CD4-positive, alpha-beta T cell (primary cell): ENCODE data around the gene TMPRSS7. TPM values are rescaled to one million over a fixed set of nuclear protein-coding genes. Genes with fewer than 3 reads are reported as not detected.

Experiments
- ATAC-seq: fragments of 200-7000 bp; cut with Tn5 transposase; one replicate; pipeline ENCODE4 v1.10.0; 2022; ENCODE audit warnings: mild to moderate bottlenecking; ENCODE audit not compliant: poor library complexity
- CTCF ChIA-PET: fragments of 350-600 bp; sonication (Branson Sonifier 250); formaldehyde crosslinking; loops from one replicate; lab custom pipeline; 2021; ENCODE audit warnings: antibody characterized with exemption, inconsistent platforms; lab: Charles Lee
- POLR2A ChIA-PET: fragments of 350-600 bp; sonication (Branson Sonifier 250); formaldehyde crosslinking; loops from one replicate; lab custom pipeline; 2021; ENCODE audit warnings: antibody characterized with exemption, inconsistent platforms; lab: Charles Lee
- DNase-seq, 14 experiments: peaks; one replicate each; pipeline ENCODE4 v3.0.0-alpha.2; 2013 to 2020; ENCODE audit warnings: mixed read lengths in 2 of 14
- H3K27ac ChIP-seq, 2 donors: one replicate each; pipeline versions ENCODE4 v1.5.1 to v1.7.0; 2013; ENCODE audit warnings: low read length in 2 of 2, low read depth in 1 of 2, mild to moderate bottlenecking in 1 of 2
- H3K27me3 ChIP-seq, 2 experiments: 1 replicate in 1 of 2; 2 replicates in 1 of 2; pipeline versions ENCODE4 v1.6.1 to v1.7.0; 2013; ENCODE audit warnings: low read length in 2 of 2, control low read depth in 1 of 2, mild to moderate bottlenecking in 1 of 2, moderate library complexity in 1 of 2; ENCODE audit not compliant: insufficient read depth in 2 of 2, control insufficient read depth in 1 of 2
- H3K36me3 ChIP-seq: one replicate; pipeline ENCODE4 v1.6.1; 2013; ENCODE audit warnings: low read length, control low read depth; ENCODE audit not compliant: insufficient read depth
- H3K4me1 ChIP-seq: one replicate; pipeline ENCODE4 v1.6.1; 2013; ENCODE audit warnings: low read length, control low read depth; ENCODE audit not compliant: insufficient read depth
- H3K4me3 ChIP-seq: one replicate; pipeline ENCODE4 v1.5.1; 2013; ENCODE audit warnings: mild to moderate bottlenecking, low read length, moderate library complexity
- H3K9me3 ChIP-seq, 2 experiments: 1 replicate in 1 of 2; 2 replicates in 1 of 2; pipeline versions ENCODE4 v1.6.1 to v1.7.0; 2013; ENCODE audit warnings: low read length in 2 of 2, mild to moderate bottlenecking in 2 of 2, control low read depth in 1 of 2, moderate library complexity in 1 of 2; ENCODE audit not compliant: control insufficient read depth in 1 of 2, insufficient read depth in 1 of 2
- H3K27ac Mint-ChIP-seq: one replicate; pipeline ENCODE4 v1.8.0; 2020; ENCODE audit warnings: mixed read lengths
- H3K27me3 Mint-ChIP-seq: one replicate; pipeline ENCODE4 v1.8.0; 2021; ENCODE audit warnings: mixed read lengths
- H3K36me3 Mint-ChIP-seq: one replicate; pipeline ENCODE4 v1.8.0; 2021; ENCODE audit warnings: low read depth, mixed read lengths
- H3K4me1 Mint-ChIP-seq: one replicate; pipeline ENCODE4 v1.8.0; 2021; ENCODE audit warnings: low read depth, mixed read lengths
- H3K4me3 Mint-ChIP-seq: one replicate; pipeline ENCODE4 v1.8.0; 2020; ENCODE audit warnings: mild to moderate bottlenecking, mixed read lengths
- H3K9me3 Mint-ChIP-seq: one replicate; pipeline ENCODE4 v1.8.0; 2020; ENCODE audit warnings: mixed read lengths
- CTCF ChIP-seq: fragments of 200-600 bp; IDR thresholded peaks from one replicate; pipeline ENCODE4 v1.8.0; 2022; ENCODE audit warnings: antibody characterized with exemption, mild to moderate bottlenecking
- intact Hi-C, 2 experiments: fragments of 100-400 bp; cut with DNase I in 1 of 2; cut with micrococcal nuclease in 1 of 2; formaldehyde crosslinking; loops; one replicate each; pipeline versions ENCODE4 v1.15.1 to v1.9.0; 2023 to 2025; cut with DNase I, micrococcal nuclease
- total RNA-seq, 174 experiments: library from RNA in 2 of 174; stranded (reverse) in 2 of 174; gene quantifications; one replicate each; pipeline ENCODE4 v1.2.3 and lab custom pipeline; 2021 to 2026

The TMPRSS7 gene
- total RNA-seq, 2 experiments from 2014 or later = 0.14 TPM; not detected in 1

GRCh38 chr3:112046599-112046998 is 12.1 kb downstream of the TMPRSS7 start:
- no peak overlapping the region for H3K4me3 Mint-ChIP-seq
- no peaks in the 10 kb centered on the region for H3K36me3 Mint-ChIP-seq
- Histone ChIP-seq H3K27me3 (no peaks in the 10 kb centered on the region), H3K4me1 (no peaks in the 10 kb centered on the region), H3K27ac (no peak overlapping the region), H3K36me3 (no peaks in the 10 kb centered on the region), H3K9me3 (no peaks in the 10 kb centered on the region), H3K4me3 (no peak overlapping the region)
- no peak for TF ChIP-seq CTCF
- intact Hi-C loops = loop anchor here in 1 of 2 experiments (5.0 kb wide), 1 partner anchor 41 kb away; the partner anchor contains the start of gene C3orf52
- no peaks in the 10 kb centered on the region for H3K9me3 Mint-ChIP-seq
- ATAC-seq (no peak), DNase-seq (no peak)
- H3K4me1 Mint-ChIP-seq = no peaks in the 10 kb centered on the region
- ChIA-PET CTCF (no interaction called here), POLR2A (no interaction called here)
- H3K27me3 Mint-ChIP-seq = peaks cover 4% of the 10 kb centered on the region
- no peak overlapping the region for H3K27ac Mint-ChIP-seq

DNA sequence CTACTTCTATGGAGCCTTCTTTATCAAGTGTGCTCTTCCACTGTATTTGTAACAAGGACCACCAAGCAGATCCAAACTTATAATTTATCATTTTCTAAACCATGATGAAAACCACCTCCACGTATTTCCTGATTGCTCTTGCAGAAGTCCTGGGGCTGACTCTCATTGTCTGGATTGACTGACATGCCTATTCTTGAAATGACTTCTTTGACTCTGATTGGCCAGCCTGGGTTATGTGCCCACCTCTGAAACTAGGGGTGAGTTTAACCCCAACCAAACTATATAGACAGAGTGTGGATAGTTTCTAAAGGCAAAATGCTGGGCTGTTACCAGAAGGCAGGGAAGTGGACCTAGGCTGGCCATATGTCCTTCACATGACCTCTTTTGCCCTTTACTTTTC is 12.7 kb downstream of the TMPRSS7 start:
- CTCF ChIA-PET = no interaction called here
- TF ChIP-seq CTCF = no peak
- intact Hi-C loops = loop anchor here in 1 of 2 experiments (5.0 kb wide), 1 partner anchor 40 kb away; the partner anchor contains the start of gene C3orf52

GRCh38 chr3:112048911-112049310 is 14.4 kb downstream of the TMPRSS7 start:
- H3K27ac ChIP-seq = no peak overlapping the region
- no peak overlapping the region for H3K4me3 Mint-ChIP-seq
- ChIA-PET CTCF (interaction anchor here (0.6 kb wide), 1 partner anchor 96 kb away, joined by 3 read pairs; no protein-coding TSS in a partner anchor), POLR2A (no interaction called here)
- no peaks in the 10 kb centered on the region for H3K36me3 Mint-ChIP-seq
- intact Hi-C loops = loop anchor here in 1 of 2 experiments (5.0 kb wide), 1 partner anchor 38 kb away; the partner anchor contains the start of gene C3orf52
- no peaks in the 10 kb centered on the region for H3K4me1 Mint-ChIP-seq
- no peaks in the 10 kb centered on the region for H3K4me1 ChIP-seq
- no peaks in the 10 kb centered on the region for H3K9me3 ChIP-seq
- TF ChIP-seq CTCF = no peak
- ATAC-seq (no peak), DNase-seq (no peak)
- no peak overlapping the region for H3K4me3 ChIP-seq
- no peaks in the 10 kb centered on the region for H3K27me3 ChIP-seq
- H3K9me3 Mint-ChIP-seq = no peaks in the 10 kb centered on the region
- no peak overlapping the region for H3K27ac Mint-ChIP-seq
- peaks cover 4% of the 10 kb centered on the region for H3K27me3 Mint-ChIP-seq
- H3K36me3 ChIP-seq = no peaks in the 10 kb centered on the region

More for the DNA sequence above, 12.7 kb downstream of the TMPRSS7 start:
- Histone ChIP-seq H3K27me3 (no peaks in the 10 kb centered on the region), H3K4me3 (no peak overlapping the region), H3K4me1 (no peaks in the 10 kb centered on the region), H3K27ac (no peak overlapping the region), H3K36me3 (no peaks in the 10 kb centered on the region), H3K9me3 (no peaks in the 10 kb centered on the region)
- no peak overlapping the region for H3K4me3 Mint-ChIP-seq
- ATAC-seq (no peak), DNase-seq (no peak)
- H3K27ac Mint-ChIP-seq = no peak overlapping the region
- POLR2A ChIA-PET = no interaction called here
- no peaks in the 10 kb centered on the region for H3K9me3 Mint-ChIP-seq
- H3K27me3 Mint-ChIP-seq = peaks cover 4% of the 10 kb centered on the region
- H3K36me3 Mint-ChIP-seq = no peaks in the 10 kb centered on the region
- no peaks in the 10 kb centered on the region for H3K4me1 Mint-ChIP-seq
